IPS-NIHi7 (cell line): ENCODE data around the gene DRC1.

Experiments used
- DNase-seq: peaks from one replicate; pipeline ENCODE4 v3.0.0; 2012; ENCODE audit warnings: mixed read lengths; ENCODE audit errors: extremely low spot score

DRC1 gene

DNA sequence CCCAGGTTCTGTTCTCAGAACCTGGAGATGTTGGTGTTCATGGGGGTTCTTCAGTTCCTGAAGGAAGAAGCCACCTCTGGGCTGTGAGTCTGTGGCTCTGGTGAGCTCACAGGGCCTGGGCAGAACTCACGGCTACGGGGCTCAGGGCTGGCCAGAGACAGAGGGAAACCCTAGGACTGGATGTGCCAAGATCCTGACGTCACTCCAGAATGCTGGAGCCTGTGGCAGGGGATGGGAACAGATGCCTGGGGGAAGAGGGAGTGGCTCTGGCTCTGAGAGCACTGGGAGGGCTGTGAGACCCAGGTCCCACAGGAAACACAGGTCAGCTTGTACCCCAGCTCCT lies 76.2 kb downstream of the DRC1 start, which contains the start of gene OTOF:
OTOF (minus strand) TSS at position 214 of the 343 bp plus-strand sequence.
- DNase-seq = no peak

DNA sequence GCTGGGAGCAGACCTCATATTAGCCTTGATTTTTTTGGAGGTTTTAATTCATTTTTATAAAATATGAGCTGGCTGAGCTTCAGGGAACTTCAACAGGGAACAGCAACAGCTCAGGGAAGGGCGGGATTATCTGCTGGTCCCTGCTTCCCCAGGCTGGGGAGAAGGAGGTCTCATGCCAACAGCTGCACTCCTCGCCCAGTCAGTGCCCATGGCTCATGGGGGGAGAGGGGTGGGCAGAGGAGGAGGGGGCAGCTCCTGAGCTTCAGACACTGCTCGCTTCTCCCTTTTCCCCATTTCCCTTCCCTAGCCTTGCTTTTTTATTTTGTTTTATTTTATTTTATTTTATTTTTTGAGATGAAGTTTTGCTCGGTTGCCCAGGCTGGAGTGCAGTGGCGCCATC lies 76.6 kb downstream of the DRC1 start:
- no peak for DNase-seq

DNA sequence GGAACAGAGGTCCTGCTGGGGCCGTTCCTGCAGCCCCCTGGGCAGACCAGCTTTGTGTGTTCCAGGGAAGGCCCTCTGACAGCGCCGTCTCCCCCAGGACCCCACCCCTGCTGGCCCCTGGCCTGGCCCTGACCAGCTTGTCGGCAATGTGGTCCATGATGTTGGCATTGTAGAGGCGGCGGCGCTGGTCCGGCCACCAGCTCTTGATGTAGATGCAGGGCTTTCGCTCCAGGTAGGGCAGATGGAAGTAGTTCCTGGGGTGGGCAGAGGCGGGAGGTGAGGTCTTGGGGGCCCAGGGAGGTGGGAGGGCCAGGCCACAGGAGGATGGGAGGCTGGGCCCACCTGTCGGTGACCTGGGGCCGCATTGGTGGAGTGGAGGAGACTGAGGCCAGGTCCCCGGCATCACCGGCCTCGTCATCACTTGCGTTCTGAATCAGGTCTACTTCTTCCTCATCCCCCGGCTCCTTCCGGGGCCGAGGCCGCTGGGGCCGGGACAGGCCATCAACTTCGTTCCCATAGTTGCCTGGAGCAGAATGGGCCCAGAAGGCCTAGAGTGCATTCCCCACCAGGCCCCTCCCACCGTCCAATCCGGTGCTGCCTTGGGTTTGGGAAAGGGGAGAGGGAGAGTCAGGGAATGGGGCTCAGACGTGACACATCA lies 77.5 kb downstream of the DRC1 start:
- no peak for DNase-seq

DNA sequence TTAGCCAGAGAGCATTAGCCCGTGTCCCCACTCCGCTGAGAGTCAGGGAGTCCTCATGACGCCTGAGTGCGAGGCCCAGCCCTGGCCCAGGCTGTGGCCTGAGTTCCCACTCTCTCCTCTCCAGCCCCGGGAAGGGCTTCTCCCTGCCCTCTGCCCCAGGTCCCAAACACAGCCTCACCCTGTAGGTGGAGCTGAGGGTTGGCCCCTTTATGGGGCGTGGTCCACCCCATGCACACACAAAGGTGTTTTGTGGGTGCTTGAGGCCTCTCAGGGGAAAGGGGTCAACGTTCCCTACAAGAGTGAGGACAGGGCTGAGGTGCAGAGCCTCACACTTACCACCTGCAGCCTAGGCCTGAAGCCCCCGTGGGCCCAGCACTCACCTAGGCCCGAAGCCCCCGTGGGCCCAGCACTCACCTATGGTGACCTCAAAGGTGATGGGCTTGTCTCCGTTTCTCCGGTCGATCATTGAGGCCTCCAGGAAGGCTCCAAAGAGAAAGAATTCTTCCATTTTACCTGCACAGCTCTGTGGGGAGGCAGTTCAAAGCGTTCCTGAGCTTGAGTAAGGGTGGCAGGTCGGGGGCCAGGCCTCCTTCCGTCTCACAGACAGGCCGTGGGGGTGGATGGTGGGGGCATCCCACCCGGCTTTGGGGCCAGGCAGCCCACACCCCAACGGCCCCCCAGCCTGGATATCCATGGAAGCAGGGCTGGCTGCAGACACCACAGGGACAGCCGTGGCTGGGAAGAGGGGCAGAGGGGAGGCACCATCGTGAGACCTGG lies 78.3 kb downstream of the DRC1 start:
- no peak for DNase-seq

DNA sequence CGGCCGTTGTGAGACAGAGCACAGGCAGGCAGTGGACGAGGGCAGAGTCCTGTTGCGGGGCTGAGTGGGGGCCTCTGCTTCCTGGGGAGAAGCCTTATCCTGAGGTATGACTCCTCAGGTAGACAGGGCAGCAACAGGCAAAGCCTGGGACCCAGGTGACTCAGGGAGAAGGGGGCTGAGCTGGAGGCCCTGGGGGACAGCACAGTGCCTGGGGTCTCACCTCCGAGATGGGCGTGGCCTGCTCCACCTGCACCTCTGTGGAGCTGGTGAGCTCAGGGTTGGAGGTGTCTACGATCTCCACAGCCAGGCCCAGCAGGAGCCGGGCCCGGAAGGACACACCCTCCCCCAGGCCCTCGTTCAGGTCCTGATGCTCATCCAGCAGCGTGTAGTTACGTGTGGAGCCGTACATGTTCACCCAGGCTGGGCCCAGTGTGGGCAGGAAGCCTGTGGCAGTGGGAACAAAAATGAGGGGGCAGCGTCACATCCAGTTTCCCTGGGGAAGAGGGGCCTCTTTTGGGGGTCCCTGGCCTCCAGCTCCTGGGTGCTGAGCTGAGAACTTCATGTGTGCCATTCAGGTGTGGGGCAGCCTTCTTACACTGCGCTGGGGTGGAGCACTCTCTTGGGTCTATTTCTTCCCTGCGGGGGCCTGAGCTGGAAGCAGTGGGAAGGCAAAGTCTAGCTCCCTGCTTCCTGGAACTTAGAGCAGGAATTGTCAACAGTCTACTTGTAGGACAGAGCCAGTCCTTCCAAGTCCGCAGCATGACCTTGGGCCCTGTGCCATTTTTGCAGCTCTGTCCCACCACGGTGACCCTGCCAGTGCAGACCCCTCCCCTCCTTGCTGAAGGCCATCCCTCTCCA lies 79.1 kb downstream of the DRC1 start:
- no peak for DNase-seq

DNA sequence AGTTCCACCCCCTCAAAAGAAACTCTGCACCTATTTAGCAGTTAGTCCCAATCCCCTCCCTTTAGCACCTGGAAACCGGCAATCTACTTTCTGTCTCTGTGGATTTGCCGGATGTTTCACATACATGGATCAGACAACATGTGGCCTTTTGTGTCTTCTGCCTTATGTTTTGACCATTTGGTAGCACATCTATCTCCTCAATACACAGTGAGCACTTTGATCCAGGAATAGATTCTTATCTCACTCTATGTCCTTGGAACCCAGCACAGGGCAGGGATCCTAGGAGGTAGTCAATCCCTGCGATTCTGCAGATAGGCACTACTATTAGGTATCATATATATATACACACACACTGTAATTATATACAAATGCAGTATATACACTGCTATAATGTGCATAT lies 80.0 kb downstream of the DRC1 start:
- DNase-seq = no peak

DNA sequence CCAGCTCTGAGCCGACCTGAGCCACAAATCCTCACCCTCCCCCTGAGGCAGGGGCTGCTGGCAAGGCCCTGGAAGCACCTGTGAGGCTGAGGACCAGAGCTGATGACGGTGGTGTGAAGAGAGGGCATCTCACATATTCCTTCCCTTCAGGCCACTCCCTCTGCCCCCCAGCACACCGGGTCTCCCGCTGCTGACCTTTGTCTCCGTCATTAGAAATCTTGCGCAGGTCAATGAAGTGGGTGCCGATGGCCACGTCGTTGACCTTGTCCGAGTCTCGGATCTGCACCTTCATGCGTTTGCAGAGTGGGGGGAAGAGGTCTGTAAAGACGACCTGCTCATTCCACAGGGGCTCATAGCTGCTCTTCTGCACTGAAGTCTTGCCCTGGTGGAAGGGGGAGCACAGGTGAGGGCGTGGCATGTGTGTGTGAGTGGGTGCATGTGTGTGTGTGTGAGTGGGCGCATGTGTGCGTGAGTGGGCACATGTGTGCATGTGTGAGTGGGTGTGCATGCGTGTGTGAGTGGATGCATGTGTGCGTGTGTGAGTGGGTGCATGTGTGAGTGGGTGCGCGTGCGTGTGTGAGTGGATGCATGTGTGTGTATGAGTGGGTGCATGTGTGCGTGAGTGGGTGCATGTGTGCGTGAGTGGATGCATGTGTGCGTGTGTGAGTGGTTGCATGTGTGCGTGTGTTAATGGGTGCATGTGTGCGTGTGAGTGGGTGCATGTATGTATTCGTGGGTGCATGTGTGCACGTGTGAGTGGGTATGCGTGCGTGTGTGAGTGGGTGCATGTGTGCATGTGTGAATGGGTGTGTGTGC lies 80.7 kb downstream of the DRC1 start:
- no peak for DNase-seq

DNA sequence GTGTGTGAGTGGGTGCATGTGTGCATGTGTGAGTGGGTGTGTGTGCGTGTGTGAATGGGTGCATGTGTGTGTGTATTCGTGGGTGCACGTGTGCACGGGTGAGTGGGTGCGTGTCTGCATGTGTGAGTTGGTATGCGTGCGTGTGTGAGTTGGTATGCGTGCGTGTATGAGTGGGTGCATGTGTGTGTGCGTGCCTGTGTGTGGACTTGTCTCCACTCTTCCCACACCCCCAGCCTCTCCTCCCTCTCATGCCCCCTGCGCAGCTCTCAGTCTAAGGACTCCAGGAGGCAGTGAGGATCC lies 81.3 kb downstream of the DRC1 start:
- no peak for DNase-seq

DNA sequence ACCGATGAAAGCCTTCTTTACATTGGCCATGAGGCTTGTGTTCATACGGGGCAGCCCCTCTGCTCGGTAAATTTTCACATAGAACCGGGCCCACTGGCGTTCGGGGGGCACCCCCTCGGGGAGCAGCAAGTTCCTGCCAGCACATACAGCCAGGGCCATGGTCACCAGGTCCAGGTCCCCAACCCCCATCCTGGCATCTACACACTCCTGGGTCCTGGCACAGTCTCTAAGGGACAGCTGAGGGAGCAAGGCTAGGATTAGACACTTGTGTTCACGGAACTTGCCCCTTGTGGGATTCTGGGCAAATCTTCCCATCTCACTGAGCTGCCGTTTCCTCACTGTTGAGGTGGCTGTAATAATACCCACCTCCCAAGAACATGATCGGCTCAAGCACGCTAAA lies 81.8 kb downstream of the DRC1 start:
- no peak for DNase-seq

DNA sequence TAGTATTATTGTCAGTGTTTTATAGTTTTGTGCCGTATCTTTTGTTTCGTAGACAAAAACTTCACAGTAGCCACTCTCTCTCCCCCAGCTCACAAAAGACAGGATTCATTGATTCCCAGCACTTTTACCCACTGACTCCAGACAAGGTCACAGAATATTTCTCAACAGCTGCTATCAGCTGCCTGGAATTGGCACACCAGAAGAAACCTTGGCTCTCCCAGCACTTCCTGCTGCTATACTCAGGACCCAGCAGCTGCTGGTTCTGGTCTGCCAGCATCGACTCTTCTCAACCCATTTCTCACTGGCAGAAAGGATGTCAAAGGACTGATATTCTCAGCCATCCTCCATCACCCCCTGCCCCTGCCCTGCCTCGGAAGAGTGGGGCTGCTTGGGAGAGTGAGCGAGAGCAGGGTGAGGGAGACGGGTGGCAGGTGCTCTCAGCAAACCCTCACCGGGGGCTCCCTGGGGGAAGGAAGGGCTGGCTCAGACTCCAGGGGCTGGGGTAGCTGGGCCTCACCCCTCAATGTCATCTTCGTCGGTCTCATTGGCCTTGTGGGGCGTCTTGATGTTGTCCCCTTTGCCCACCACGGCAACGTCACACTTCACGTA lies 82.3 kb downstream of the DRC1 start:
- DNase-seq = no peak

DNA sequence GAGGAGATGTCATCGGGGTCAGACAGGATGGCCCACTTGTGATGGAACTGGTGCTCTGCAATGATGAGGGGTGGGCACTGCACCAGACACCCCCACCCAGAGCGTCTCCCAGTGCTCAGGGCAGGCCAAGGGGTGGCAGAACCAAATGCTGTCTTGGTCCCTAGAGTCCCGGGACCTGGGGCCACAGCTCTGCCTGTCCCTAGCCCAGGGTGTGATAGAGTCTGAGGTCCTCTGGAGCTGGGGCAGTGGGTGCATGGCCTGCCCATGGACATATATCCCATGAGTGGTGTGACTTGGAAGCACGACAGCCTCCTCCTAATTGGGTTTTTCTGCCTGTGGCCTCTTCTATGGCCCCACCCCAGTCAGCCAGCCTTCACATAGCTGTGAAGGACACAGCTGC lies 82.9 kb downstream of the DRC1 start:
- no peak for DNase-seq

DNA sequence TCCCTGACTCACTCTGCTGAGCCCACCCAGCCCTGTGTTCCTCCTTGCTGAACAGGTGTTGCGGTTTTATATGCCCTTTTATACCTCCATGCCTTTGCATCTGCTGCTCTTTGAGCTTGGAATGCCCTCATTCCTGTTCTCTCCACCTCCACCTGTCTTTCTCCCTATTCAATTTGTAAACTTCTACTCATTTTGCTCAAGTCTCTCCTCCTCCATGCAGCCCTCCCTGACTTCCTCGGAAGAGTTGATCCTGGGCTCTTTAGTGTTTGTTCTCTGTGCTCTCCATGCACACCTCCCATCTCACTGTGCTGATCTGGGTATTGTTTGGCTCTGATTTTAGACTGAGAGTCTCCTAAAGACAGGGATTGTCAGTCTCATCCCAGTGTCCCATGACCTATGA lies 83.4 kb downstream of the DRC1 start:
- no peak for DNase-seq

DNA sequence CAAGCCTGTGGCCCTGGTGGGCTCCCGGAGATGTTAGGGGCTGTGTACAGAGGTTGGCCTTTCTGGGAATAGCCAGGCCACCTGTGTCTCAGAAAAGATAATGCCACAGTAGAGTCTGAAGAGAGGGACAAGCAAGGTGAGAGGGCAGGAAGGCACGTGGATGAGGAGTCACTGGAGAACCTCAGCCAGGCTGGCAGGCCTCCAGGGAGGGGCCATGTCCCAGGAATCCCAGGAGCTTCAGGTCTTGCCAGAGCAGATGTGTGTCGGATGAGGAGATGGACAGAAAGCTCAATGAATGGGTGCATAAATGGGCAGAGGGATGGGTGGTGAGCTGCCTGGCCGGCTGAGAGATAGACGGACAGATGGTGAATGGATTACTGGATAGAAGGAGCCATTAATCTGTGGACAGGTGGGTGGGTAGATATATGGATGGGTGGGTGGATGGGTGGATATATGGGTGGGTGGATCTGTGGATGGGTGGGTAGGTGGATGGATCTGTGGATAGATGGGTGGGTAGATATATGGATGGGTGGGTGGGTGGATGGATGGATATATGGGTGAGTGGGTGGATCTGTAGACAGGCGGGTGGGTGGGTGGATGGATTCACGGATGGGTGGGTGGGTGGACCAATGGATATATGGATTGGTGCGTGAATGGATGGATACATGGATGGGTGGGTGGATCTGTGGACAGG lies 84.2 kb downstream of the DRC1 start:
- no peak for DNase-seq

DNA sequence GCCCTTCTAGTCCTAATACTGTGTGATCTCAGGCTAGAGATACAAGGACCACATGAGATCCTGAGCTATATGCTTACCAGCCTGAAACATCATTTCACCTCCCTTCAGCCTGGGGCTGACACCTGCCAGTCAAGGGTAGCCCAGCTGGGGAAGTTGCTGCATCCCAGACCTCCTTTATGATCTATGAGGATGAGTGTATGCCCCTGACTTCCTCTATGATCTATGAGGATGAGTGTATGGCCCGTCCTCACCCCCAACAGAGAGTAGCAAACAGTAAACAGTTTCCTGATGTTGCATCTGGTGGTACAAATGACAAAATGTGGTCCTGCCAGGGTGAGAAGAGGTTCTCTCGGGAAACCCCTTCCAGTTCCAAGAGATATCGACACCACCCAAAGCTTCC lies 85.1 kb downstream of the DRC1 start:
- DNase-seq = no peak

DNA sequence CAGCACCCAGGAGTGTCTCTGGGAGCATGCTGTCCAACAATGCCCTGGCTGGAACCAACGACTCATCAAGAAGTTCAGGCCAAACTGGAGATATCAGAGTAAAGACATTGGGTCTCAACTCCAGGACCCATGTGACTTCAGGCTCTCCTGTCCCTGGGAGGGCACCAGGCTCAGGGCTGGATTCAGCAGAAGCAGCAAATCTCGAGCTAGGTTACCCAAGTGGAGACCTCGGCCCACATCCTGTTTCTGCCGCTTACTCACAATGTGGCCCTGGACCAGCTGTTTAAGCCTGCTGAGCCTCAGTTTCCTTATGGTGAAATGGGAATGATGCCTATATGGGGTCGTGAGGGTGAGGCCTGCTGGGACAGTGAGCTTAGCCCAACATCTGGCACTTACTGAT lies 85.5 kb downstream of the DRC1 start:
- no peak for DNase-seq

DNA sequence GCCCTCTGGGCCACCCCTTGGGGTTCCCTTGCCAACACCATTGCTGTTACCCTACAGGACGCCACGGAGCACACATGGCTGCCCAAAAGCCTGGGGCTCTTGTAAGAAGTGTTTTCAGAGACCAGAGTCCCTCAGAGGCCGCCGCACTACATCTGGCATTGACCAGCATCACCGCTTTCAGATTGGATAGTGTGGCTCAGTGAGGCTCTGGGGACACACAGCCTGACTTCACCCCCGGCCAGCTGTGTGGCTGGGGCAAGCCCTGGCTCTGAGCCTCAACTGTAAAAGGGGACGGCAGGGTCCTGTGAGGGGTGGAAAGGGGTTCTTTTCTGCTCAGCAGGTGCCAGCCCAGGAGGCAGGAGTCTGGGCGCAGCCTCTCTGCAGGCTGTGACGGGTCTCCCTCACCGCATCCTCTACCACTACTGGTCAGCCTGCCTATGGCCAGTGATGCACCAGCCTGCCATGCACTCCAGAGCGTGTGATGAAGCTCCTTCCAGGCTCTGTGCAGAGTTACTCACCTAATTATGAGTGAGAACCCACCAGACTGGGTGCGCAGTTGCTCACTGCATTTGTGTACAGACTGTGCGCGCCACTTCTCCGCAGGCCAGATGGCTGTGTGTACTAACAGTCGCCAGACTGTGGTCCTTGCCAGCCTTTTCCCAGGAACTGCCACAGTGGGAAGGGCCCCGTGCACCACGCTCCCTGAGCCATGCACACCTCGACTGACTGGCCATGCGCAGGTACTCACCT lies 86.9 kb downstream of the DRC1 start:
- no peak for DNase-seq

DNA sequence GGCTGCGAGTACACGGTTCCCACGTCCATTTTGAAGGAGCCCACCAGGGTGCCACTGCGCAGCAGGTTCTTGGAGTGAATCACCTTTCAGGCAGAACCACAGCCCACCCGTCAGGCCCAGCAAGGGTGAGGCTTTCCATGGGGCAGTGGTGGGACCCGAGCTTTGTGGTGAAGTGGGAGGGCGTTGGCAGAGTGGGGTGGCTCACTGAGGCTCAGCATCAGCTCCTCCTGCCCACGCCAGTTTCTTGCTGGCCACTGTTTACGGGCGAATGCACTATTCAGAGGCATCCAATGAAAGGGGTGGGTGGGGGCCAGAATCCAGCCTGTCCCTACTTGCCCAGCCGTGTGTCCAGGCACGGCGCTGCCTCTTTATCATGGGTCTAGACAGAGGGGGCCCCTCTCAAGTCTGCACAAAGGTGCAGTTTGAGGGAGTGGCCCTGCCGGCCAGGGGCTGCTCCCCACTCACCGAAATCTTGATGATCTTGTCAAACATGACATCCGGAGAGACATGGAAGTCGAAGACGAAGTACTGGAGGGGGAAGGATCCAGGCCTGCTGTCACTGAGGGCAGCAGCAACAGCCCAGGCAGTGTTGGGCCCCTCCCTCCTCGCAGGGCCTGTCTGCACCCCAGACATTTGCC lies 87.6 kb downstream of the DRC1 start:
- no peak for DNase-seq

DNA sequence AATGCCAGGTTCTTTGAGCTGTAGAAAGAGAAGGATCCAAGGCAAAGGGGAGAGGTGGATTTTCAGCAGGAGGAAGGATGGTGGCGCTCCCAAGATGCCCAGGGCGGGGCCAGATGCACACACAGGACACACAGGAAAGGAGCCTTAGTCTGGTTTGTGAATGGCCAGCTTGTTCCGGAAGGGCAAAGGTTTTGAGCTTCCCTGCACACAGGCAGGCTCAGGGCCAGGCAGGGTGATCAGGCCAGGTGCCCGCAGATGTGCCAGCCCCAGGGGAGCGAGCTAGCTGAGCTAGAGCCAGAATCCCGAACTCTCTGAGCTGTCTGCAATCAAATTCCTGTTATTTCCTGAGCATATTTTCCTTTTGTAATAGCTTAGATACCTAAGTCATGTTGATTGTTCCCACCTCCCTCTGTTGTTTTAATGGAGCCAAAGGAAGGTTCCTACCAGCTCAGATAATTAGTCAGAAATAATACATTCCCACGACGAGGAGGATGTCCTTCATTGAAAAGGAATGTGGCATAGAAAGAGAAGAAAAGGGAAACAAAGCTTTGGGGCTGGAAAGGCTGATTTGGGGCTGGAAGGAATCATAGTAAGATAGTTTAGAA lies 89.9 kb downstream of the DRC1 start:
- no peak for DNase-seq

DNA sequence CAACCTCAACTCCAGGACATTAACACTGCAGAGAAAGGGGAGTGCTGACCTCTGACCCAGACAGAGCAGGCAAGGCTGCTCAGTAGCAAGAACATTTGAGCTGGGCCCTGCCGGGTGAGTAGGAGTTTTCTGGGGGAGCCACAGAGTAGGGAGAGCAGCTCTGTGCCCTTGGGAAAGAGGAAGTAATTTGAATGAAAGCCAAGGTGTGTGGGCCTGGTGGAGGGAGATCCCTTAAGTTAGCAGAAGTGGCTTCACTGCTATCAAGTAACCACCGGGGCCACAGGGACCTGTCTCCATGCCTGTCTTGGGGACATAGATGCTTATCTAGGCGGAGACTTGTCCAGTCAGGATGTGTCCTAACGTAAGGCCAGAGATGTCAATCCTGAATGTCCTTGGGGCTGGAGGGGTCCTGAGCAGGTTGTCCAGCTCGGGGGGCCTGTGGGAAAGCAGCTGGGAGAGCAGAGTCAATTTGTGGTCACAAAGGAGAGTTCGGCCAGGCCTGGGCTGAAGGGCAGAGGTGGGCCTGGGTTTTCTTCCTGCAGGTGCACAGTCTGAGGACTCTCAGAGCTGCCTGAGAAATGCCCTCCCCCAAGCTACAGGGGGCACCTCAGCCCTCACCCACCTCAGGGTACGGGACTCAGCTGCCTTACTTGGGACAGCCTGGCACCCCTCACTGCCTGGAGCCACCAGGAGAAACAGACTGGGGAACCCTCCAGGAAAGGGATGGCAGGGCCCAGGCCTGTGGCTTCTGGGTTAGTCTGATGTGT lies 91.2 kb downstream of the DRC1 start:
- no peak for DNase-seq
